Measurements from ENCODE around the gene ARSJ. TPM values are rescaled to one million over a fixed set of nuclear protein-coding genes. Genes with fewer than 3 reads are reported as not detected.

The ARSJ gene
- total RNA-seq, 1 experiment from 2014 or later = 16.4 TPM

DNA sequence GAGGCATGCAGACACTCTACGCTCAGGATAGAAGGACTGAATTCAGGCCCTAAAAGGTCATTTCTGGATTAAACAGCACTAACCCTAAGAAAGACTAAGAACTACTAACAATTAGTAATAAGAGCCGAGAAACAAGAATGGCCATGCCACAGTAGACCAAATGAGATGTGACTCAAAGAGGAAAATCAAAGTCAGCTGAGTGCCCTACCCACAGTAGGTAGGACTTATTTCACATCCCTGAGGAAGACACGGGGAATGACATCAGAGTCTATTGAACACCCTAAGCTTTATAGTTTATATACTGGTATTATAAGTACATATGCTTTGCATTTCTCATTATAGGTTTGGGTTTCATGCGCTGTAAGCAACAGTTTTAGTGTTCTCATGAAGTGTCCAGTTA is 2.7 kb upstream of the ARSJ start:
- peaks cover 10% of the 10 kb centered on the region for H3K4me1 ChIP-seq (ENCODE audit: insufficient read depth, low read length)
- CTCF ChIA-PET = no interaction called here
- H3K4me2 ChIP-seq (ENCODE audit: low read length) = no peak overlapping the region
- no peak for ATAC-seq
- H3K9me2 ChIP-seq (replicated peaks; ENCODE audit: low read length) = no peaks in the 10 kb centered on the region
- no peak for DNase-seq
- no TSS peak for BruUV-seq (replicated peaks)
- H3K27me3 ChIP-seq (ENCODE audit: low read length) = no peaks in the 10 kb centered on the region
- H3K9me3 ChIP-seq (ENCODE audit: low read length) = no peaks in the 10 kb centered on the region
- peaks cover 40% of the 10 kb centered on the region for H3K79me2 ChIP-seq (ENCODE audit: low read length)
- H3K9ac ChIP-seq (ENCODE audit: low read length) = no peak overlapping the region
- no peak for TF ChIP-seq CTCF (conservative IDR thresholded peaks at IDR 0.05; ENCODE audit: low read depth, low read length)
- no peak for TF ChIP-seq EZH2 (IDR thresholded peaks at IDR 0.05; ENCODE audit: low read length, unreplicated experiment)
- no peak for TF ChIP-seq EZH2phosphoT487 (IDR thresholded peaks at IDR 0.05; ENCODE audit: borderline replicate concordance, low read length)
- no peak overlapping the region for H3K4me3 ChIP-seq (ENCODE audit: low read length)
- H3K36me3 ChIP-seq (ENCODE audit: low read depth, low read length) = no peaks in the 10 kb centered on the region
- POLR2A ChIA-PET (ENCODE audit: unreplicated experiment) = no interaction called here
- no peaks in the 10 kb centered on the region for H3F3A ChIP-seq (ENCODE audit: low read length, unreplicated experiment)
- intact Hi-C loops (cut with micrococcal nuclease) = no loop called here
- no peak overlapping the region for H3K27ac ChIP-seq (ENCODE audit: low read length)
- H2AFZ ChIP-seq (ENCODE audit: low read length) = no peak overlapping the region
- no peaks in the 10 kb centered on the region for H4K20me1 ChIP-seq (ENCODE audit: low read length)

DNA sequence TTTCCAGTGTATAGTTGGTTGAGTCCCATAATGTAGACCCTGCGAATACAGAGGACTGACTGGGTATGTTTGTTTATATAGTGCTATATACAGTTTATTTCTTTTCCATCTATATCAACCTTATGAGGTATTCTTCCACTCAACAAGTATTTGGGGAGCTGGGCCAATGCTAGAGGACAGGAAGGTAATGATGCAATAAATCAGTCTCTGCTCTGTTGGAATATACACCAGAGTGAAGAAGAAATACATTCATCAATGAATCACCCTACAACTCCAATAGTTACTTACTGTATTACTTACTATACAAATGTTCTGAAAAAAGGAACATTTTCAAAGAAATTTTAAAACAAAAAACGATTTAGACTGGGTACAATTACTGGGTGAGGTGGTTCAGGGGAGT is 2.1 kb upstream of the ARSJ start:
- no peak overlapping the region for H2AFZ ChIP-seq (ENCODE audit: low read length)
- no peak for DNase-seq
- H3K4me1 ChIP-seq (ENCODE audit: insufficient read depth, low read length) = peaks cover 10% of the 10 kb centered on the region
- no peaks in the 10 kb centered on the region for H3K9me2 ChIP-seq (replicated peaks; ENCODE audit: low read length)
- no peak overlapping the region for H3K9ac ChIP-seq (ENCODE audit: low read length)
- BruUV-seq (replicated peaks) = no TSS peak
- ATAC-seq = no peak
- TF ChIP-seq EZH2 (IDR thresholded peaks at IDR 0.05; ENCODE audit: low read length, unreplicated experiment) = no peak
- no peak for TF ChIP-seq CTCF (conservative IDR thresholded peaks at IDR 0.05; ENCODE audit: low read depth, low read length)
- no peak for TF ChIP-seq EZH2phosphoT487 (IDR thresholded peaks at IDR 0.05; ENCODE audit: borderline replicate concordance, low read length)
- H3K36me3 ChIP-seq (ENCODE audit: low read depth, low read length) = no peaks in the 10 kb centered on the region
- ChIA-PET CTCF (no interaction called here), POLR2A (ENCODE audit: unreplicated experiment) (no interaction called here)
- H4K20me1 ChIP-seq (ENCODE audit: low read length) = no peaks in the 10 kb centered on the region
- no peaks in the 10 kb centered on the region for H3K27me3 ChIP-seq (ENCODE audit: low read length)
- H3K4me3 ChIP-seq (ENCODE audit: low read length) = no peak overlapping the region
- no peaks in the 10 kb centered on the region for H3K9me3 ChIP-seq (ENCODE audit: low read length)
- H3K79me2 ChIP-seq (ENCODE audit: low read length) = peaks cover 46% of the 10 kb centered on the region
- no peak overlapping the region for H3K4me2 ChIP-seq (ENCODE audit: low read length)
- H3F3A ChIP-seq (ENCODE audit: low read length, unreplicated experiment) = no peaks in the 10 kb centered on the region
- no peak overlapping the region for H3K27ac ChIP-seq (ENCODE audit: low read length)
- intact Hi-C loops (cut with micrococcal nuclease) = no loop called here

DNA sequence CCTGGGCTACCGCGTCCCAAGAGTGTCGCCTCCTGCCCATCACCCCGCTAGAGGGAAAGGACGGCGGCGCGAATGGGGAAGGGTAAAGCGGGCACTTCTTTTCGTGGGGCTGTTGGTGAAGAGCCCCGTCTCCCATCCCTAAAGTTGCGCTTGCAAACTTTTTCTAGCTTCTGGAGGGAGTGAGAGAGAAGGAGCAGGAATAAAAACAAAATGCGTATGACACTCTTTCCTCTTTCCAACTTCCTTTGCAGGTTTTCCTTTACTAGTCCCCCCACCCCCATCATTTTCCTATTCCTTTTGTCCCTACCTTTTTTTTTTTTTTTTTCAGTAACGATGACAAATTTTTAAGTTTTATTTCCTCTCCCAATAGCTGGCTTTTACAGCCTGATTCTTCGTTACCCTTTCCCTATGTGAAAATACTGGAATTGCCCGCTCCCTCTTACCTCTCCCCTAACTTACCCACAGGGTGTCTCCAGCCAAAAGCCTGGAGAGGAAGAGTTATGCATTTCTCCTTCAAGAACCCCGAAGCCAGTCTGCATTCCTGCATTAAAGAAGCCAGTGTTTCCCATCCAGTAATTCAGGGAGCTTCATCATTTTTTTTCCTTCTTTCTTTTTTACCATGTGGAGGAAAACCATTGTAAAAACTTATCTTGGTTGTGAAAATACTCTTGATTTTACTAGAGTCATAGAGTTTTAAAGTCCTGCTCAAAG is 613 bp upstream of the ARSJ start:
- H3K9me3 ChIP-seq (ENCODE audit: low read length) = no peaks in the 10 kb centered on the region
- ATAC-seq = peak; percentile 42
- TF ChIP-seq CTCF (conservative IDR thresholded peaks at IDR 0.05; ENCODE audit: low read depth, low read length) = no peak
- TF ChIP-seq EZH2phosphoT487 (IDR thresholded peaks at IDR 0.05; ENCODE audit: borderline replicate concordance, low read length) = no peak
- no peak for TF ChIP-seq EZH2 (IDR thresholded peaks at IDR 0.05; ENCODE audit: low read length, unreplicated experiment)
- intact Hi-C loops (cut with micrococcal nuclease) = loop anchor here (1.0 to 5.0 kb wide), 2 partner anchors 21 to 37 kb away; no protein-coding TSS in a partner anchor
- H3K27me3 ChIP-seq (ENCODE audit: low read length) = no peaks in the 10 kb centered on the region
- no peaks in the 10 kb centered on the region for H3K36me3 ChIP-seq (ENCODE audit: low read depth, low read length)
- H3K4me3 ChIP-seq (ENCODE audit: low read length) = peak overlapping the region; percentile 74
- POLR2A ChIA-PET (ENCODE audit: unreplicated experiment) = interaction anchor here (0.6 to 0.7 kb wide), 3 partner anchors 20 to 195 kb away, joined by 4 to 11 read pairs (median 7); no protein-coding TSS in a partner anchor
- H3K4me1 ChIP-seq (ENCODE audit: insufficient read depth, low read length) = peaks cover 19% of the 10 kb centered on the region
- peaks cover 62% of the 10 kb centered on the region for H3K79me2 ChIP-seq (ENCODE audit: low read length)
- H4K20me1 ChIP-seq (ENCODE audit: low read length) = no peaks in the 10 kb centered on the region
- H3K9ac ChIP-seq (ENCODE audit: low read length) = peak overlapping the region; percentile 88
- H3K27ac ChIP-seq (ENCODE audit: low read length) = peak overlapping the region; percentile 73
- no peaks in the 10 kb centered on the region for H3F3A ChIP-seq (ENCODE audit: low read length, unreplicated experiment)
- H3K9me2 ChIP-seq (replicated peaks; ENCODE audit: low read length) = no peaks in the 10 kb centered on the region
- peak overlapping the region; percentile 88 for H3K4me2 ChIP-seq (ENCODE audit: low read length)
- H2AFZ ChIP-seq (ENCODE audit: low read length) = peak overlapping the region; percentile 78
- TSS peak; percentile 55 for BruUV-seq (replicated peaks)
- CTCF ChIA-PET = interaction anchor here (0.7 kb wide), 1 partner anchor 398 kb away, joined by 4 read pairs; no protein-coding TSS in a partner anchor
- DNase-seq = peak; percentile 38
